K562 (cell line): ENCODE data around the gene AGPAT2. TPM values are rescaled to one million over a fixed set of nuclear protein-coding genes. Genes with fewer than 3 reads are reported as not detected.

Experiments used
- ATF4 ChIP-seq: fragments of 450-650 bp; formaldehyde crosslinking; IDR thresholded peaks from 2 replicates; pipeline ENCODE4 v1.4.0; 2022; ENCODE audit warnings: mild to moderate bottlenecking, moderate library complexity
- CTCF ChIP-seq, 3 experiments: IDR thresholded peaks in 2 of 3; conservative IDR thresholded peaks in 1 of 3; 2 replicates each; pipeline ENCODE4 v1.5.1; 2011 to 2012; ENCODE audit warnings: low read length in 3 of 3, mild to moderate bottlenecking in 3 of 3, control low read depth in 2 of 3, improper control_type of control experiment in 1 of 3, inconsistent platforms in 1 of 3, low read depth in 1 of 3, mixed read lengths in 1 of 3, moderate library complexity in 1 of 3; ENCODE audit not compliant: insufficient read depth in 2 of 3
- FOXJ3 ChIP-seq: sonication (generic); formaldehyde crosslinking; IDR thresholded peaks from 2 replicates; pipeline ENCODE4 v1.4.0; 2020; ENCODE audit warnings: mild to moderate bottlenecking, missing genetic modification reagents
- KDM1A ChIP-seq, 2 experiments: fragments of 450-650 bp; IDR thresholded peaks; 2 replicates each; pipeline ENCODE4 v1.6.1; 2016; ENCODE audit warnings: mild to moderate bottlenecking in 2 of 2
- MCM7 ChIP-seq, 2 experiments: fragments of 450-650 bp; IDR thresholded peaks; 2 replicates each; pipeline ENCODE4 v1.6.1; 2016 to 2018
- NR3C1 ChIP-seq: sonication (generic); formaldehyde crosslinking; IDR thresholded peaks from 2 replicates; pipeline ENCODE4 v1.8.1; 2022; ENCODE audit warnings: missing genetic modification reagents
- PURB ChIP-seq: sonication (generic); formaldehyde crosslinking; IDR thresholded peaks from 2 replicates; pipeline ENCODE4 v1.9.0; 2021; ENCODE audit warnings: low read depth, mild to moderate bottlenecking, missing genetic modification reagents
- PYGO2 ChIP-seq: fragments of 450-650 bp; IDR thresholded peaks from 2 replicates; pipeline ENCODE4 v1.6.1; 2016; ENCODE audit warnings: mild to moderate bottlenecking, missing genetic modification characterization, moderate library complexity, missing compliant biosample characterization
- TCF7 ChIP-seq: sonication (generic); IDR thresholded peaks from 2 replicates; pipeline ENCODE4 v1.6.1; 2016; ENCODE audit warnings: antibody characterized with exemption, borderline replicate concordance
- ZBTB7A ChIP-seq: IDR thresholded peaks from 2 replicates; pipeline ENCODE4 v1.6.1; 2011; ENCODE audit warnings: low read depth, mild to moderate bottlenecking, low read length, moderate library complexity, borderline replicate concordance; ENCODE audit not compliant: control insufficient read depth
- ZNF23 ChIP-seq: fragments of 250-450 bp; sonication (Bioruptor Pico); IDR thresholded peaks from 2 replicates; pipeline ENCODE4 v1.4.0; 2020; ENCODE audit warnings: mild to moderate bottlenecking
- ZNF280A ChIP-seq: fragments of 450-650 bp; IDR thresholded peaks from 2 replicates; pipeline ENCODE4 v1.6.1; 2018; ENCODE audit warnings: mild to moderate bottlenecking, low read depth; ENCODE audit not compliant: partially characterized antibody
- ZNF695 ChIP-seq: fragments of 450-650 bp; formaldehyde crosslinking; IDR thresholded peaks from 2 replicates; pipeline ENCODE4 v1.4.0; 2020; ENCODE audit warnings: mild to moderate bottlenecking, moderate library complexity
- ZNF77 ChIP-seq: fragments of 250-450 bp; sonication (Bioruptor Pico); IDR thresholded peaks from 2 replicates; pipeline ENCODE4 v1.5.0; 2020
- ZNF785 ChIP-seq: fragments of 250-450 bp; sonication (Bioruptor Pico); IDR thresholded peaks from 2 replicates; pipeline ENCODE4 v1.4.0; 2020; ENCODE audit warnings: mild to moderate bottlenecking
- polyA plus RNA-seq, 8 experiments: library from polyadenylated mRNA; depleted of rRNA in 4 of 8; stranded (reverse) in 5 of 8; unstranded in 3 of 8; fragments of >200 nt; fragmentation: Nextera tagmentation in 2 of 8; fragmentation: Illumina TruSeq in 1 of 8; extraction: Ambion mirVana in 2 of 8; extraction: Trizol in 1 of 8; gene quantifications; 2 replicates each; pipeline versions ENCODE4 v1.2.1 to v1.2.3, GENCODE V29; 2011 to 2014; ENCODE audit warnings: inconsistent platforms in 1 of 8, missing spikeins in 1 of 8
- total RNA-seq, 7 experiments: library from RNA; depleted of rRNA in 6 of 7; stranded (reverse); fragments of >200 nt in 6 of 7; fragmentation: Illumina TruSeq in 2 of 7; extraction: Trizol in 2 of 7; gene quantifications; 2 replicates each; pipeline versions ENCODE4 v1.2.1 to v1.2.3, GENCODE V29; 2011 to 2021; ENCODE audit warnings: low replicate concordance in 1 of 7
- TF ChIP-seq, protein P1 (sequence below): sonication (generic); formaldehyde crosslinking; IDR thresholded peaks from 2 replicates; pipeline ENCODE4 v1.9.0; 2022; ENCODE audit warnings: mild to moderate bottlenecking, missing genetic modification reagents
- TF ChIP-seq, protein P2 (sequence below): sonication (generic); formaldehyde crosslinking; IDR thresholded peaks from 2 replicates; pipeline ENCODE4 v1.8.0; 2023; ENCODE audit warnings: missing genetic modification reagents, mild to moderate bottlenecking, borderline replicate concordance

Gene AGPAT2
- total and polyA plus RNA-seq, 9 of the 15 experiments (the other 6 are each of a cell fraction or from before 2014, with no cell fraction given) = 0.13 to 54.5 (median 23.9) TPM

DNA sequence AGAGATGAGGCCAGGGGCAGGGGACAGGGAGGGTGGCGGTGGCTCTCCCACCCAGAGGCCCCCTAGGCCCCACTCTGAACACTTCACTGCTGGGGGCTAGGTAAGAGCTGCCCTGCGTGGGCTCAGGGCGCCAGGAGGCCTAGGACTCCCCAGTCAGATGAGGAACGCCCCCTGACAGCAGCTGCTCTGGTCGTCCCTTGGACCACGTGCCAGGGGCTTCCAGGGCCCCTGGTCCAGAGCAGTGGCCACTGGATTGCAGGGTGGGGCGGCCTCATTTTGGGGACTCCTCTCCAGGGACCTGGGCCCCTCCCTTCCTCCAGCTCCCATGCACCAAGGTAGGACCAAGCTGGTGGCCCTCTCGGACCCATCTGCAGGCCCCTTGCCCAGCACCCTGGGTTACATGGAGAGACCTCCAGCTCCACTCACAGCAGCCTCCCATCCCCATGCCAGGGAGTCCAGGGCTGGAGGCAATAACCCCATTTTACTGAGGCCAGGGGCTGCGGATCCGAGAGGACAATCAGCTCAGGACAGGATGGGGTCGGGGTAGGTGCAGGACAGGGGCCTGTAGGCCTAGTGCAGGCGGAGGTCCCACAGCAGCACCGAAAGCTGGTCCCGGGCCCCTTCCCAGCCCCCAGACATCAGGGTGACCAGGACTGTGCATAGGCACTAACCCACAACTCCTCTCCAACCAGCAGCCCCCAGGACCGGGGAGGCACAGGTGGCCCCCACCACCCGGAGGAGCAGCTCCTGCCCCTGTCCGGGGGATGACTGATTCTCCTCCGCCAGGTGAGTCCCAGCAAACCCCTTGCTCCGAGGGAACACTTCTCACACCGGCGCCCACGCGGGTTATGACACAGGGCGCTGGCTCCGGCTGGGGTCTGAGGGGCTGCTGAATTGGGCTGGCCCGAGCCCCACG, 23.0 kb downstream of the AGPAT2 start (continued):
- TF ChIP-seq ZNF695 (no peak), NR3C1 (0 out of 2 replicates have a peak, but pooled peaks have one; percentile 0), PYGO2 (no peak), ZNF23 (CRISPR knock-in tag) (no peak), MCM7 (IDR thresholded peaks at IDR 0.05) (no peak), PURB (no peak), ZNF785 (CRISPR knock-in tag) (no peak), ZBTB7A (peak; percentile 60; the same call in 1 of the 2 replicates), KDM1A (IDR thresholded peaks at IDR 0.05) (no peak), ZNF280A (no peak), ATF4 (CRISPR knock-in tag) (no peak), ZNF77 (no peak), CTCF (IDR thresholded peaks at IDR 0.05 in 2 of 3, conservative IDR thresholded peaks at IDR 0.05 in 1 of 3; ENCODE audit: insufficient read depth in 2 of 3, low read depth in 1 of 3, low read length in 3 of 3) (no peak), FOXJ3 (CRISPR knock-in tag) (no peak), TCF7 (no peak)
- TF ChIP-seq, protein P1, sequence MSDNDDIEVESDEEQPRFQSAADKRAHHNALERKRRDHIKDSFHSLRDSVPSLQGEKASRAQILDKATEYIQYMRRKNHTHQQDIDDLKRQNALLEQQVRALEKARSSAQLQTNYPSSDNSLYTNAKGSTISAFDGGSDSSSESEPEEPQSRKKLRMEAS (CRISPR knock-in tag) = peak; percentile 65
- TF ChIP-seq, protein P2, sequence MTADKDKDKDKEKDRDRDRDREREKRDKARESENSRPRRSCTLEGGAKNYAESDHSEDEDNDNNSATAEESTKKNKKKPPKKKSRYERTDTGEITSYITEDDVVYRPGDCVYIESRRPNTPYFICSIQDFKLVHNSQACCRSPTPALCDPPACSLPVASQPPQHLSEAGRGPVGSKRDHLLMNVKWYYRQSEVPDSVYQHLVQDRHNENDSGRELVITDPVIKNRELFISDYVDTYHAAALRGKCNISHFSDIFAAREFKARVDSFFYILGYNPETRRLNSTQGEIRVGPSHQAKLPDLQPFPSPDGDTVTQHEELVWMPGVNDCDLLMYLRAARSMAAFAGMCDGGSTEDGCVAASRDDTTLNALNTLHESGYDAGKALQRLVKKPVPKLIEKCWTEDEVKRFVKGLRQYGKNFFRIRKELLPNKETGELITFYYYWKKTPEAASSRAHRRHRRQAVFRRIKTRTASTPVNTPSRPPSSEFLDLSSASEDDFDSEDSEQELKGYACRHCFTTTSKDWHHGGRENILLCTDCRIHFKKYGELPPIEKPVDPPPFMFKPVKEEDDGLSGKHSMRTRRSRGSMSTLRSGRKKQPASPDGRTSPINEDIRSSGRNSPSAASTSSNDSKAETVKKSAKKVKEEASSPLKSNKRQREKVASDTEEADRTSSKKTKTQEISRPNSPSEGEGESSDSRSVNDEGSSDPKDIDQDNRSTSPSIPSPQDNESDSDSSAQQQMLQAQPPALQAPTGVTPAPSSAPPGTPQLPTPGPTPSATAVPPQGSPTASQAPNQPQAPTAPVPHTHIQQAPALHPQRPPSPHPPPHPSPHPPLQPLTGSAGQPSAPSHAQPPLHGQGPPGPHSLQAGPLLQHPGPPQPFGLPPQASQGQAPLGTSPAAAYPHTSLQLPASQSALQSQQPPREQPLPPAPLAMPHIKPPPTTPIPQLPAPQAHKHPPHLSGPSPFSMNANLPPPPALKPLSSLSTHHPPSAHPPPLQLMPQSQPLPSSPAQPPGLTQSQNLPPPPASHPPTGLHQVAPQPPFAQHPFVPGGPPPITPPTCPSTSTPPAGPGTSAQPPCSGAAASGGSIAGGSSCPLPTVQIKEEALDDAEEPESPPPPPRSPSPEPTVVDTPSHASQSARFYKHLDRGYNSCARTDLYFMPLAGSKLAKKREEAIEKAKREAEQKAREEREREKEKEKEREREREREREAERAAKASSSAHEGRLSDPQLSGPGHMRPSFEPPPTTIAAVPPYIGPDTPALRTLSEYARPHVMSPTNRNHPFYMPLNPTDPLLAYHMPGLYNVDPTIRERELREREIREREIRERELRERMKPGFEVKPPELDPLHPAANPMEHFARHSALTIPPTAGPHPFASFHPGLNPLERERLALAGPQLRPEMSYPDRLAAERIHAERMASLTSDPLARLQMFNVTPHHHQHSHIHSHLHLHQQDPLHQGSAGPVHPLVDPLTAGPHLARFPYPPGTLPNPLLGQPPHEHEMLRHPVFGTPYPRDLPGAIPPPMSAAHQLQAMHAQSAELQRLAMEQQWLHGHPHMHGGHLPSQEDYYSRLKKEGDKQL = no peak
